ENCODE results near the gene HBA1.
"Not testable (repeated sequence)": the region's sequence is repeated elsewhere in the genome, so short reads cannot be mapped to it uniquely, and the experiment has no call there.

Gene HBA1

DNA sequence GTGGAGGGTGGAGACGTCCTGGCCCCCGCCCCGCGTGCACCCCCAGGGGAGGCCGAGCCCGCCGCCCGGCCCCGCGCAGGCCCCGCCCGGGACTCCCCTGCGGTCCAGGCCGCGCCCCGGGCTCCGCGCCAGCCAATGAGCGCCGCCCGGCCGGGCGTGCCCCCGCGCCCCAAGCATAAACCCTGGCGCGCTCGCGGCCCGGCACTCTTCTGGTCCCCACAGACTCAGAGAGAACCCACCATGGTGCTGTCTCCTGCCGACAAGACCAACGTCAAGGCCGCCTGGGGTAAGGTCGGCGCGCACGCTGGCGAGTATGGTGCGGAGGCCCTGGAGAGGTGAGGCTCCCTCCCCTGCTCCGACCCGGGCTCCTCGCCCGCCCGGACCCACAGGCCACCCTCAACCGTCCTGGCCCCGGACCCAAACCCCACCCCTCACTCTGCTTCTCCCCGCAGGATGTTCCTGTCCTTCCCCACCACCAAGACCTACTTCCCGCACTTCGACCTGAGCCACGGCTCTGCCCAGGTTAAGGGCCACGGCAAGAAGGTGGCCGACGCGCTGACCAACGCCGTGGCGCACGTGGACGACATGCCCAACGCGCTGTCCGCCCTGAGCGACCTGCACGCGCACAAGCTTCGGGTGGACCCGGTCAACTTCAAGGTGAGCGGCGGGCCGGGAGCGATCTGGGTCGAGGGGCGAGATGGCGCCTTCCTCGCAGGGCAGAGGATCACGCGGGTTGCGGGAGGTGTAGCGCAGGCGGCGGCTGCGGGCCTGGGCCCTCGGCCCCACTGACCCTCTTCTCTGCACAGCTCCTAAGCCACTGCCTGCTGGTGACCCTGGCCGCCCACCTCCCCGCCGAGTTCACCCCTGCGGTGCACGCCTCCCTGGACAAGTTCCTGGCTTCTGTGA lies at the start of gene HBA1:
HBA1 (plus strand) TSS at position 204 of the 906 bp plus-strand sequence; CDS start at position 241, 37 bp downstream.
- DNase-seq (ENCODE audit: low read depth, low spot score): not testable (repeated sequence)

DNA sequence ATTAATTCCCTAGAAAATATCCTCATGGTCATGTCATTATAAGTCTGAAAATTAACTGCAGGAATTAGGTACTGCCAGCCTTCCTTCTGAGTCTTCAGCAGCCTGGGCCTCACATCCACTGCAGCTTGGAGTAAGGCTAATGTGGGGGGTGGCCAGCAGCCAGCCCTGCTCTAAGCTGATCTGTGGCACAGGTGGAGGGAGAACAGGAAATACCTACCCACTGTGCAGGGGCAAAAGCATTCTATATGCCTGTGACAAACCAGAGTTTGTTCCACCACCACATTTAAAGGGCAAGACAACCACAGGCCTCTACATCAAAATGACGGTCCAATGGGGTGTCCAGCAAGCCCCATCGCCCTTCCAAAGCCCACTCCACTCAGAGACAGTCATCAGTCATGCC lies 47.4 kb upstream of the HBA1 start:
- DNase-seq (ENCODE audit: low read depth, low spot score): no peak

DNA sequence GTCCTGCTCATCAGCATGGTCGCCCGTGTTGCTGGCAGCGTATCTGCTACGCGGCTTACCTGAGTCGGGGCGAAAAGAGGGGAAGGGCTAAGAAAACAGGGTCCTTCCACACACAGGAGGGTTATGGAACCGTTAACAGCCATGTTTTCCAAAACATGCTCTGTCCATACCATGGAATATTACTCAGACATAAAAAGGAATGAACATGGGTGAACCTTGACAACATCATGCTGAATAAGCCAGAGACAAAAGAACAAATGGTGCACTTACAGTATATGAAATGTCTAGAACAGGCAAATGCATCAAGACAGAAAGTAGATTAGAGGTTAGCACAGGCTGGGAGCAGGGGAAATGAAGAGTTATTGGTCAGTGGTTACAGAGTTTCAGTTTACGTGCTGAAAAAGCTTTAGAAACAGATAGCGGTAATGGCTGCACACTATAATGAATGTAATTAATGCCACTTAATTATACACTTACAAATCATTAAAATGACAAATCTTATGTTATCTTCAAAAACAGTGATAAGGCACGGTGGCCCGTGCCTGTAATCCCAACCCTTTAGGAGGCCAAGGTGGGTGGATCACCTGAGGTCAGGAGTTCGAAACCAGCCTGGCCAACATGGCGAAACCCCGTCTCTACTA lies 45.8 kb upstream of the HBA1 start:
- DNase-seq (ENCODE audit: low read depth, low spot score): no peak

DNA sequence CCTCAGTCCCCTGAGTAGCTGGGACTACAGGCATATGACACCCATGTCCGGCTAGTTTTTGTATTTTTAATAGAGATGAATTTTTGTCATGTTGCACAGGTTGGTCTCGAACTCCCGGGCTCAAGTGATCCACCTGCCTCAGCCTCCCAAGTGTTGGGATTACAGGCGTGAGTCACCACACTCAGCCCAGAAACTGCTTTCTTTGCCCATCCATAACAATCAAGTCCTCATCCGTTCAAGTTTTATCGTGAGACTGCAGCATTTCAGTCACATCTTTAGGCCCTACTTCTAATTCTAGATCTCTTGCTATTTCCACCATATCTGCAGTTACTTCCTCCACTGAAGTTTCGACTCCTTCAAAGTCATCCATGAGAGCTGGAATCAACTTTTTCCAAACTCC lies 44.4 kb upstream of the HBA1 start:
- DNase-seq (ENCODE audit: low read depth, low spot score): no peak

DNA sequence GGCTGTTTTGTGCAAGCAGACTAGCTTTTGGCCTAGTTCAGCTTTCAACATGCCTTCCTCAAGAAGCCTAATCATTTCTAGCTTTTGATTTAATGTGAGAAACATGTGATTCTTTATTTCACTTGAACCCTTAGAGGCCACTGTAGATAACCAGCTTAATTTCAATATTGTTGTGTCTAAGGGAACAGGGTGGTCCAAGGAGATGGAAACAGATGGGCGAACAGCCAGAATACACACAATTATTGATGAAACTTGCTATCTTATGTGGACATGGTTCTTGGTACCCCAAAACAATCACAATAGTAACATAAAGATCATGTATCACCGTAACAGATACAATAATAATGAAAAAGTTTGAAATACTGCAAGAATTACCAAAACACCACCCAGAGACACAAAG lies 42.8 kb upstream of the HBA1 start:
- no peak for DNase-seq (ENCODE audit: low read depth, low spot score)

DNA sequence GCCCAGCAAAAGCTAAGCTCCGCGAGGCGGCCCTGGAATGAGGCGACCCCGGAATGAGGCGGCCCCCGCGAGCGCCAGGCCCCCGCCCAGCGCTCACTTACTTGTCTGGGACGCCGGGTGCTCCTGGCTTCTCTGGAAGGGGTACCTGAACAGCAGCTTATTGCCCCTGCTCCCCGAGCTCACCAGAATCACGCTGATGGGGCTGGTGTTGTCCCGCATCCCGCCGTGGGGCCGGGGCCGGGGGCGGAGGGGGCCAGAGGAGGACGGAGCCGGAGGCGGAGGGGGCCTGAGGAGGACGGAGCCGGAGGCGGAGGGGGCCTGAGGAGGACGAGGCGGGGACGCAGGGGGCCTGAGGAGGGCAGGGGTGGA lies 38.4 kb upstream of the HBA1 start:
- no peak for DNase-seq (ENCODE audit: low read depth, low spot score)

DNA sequence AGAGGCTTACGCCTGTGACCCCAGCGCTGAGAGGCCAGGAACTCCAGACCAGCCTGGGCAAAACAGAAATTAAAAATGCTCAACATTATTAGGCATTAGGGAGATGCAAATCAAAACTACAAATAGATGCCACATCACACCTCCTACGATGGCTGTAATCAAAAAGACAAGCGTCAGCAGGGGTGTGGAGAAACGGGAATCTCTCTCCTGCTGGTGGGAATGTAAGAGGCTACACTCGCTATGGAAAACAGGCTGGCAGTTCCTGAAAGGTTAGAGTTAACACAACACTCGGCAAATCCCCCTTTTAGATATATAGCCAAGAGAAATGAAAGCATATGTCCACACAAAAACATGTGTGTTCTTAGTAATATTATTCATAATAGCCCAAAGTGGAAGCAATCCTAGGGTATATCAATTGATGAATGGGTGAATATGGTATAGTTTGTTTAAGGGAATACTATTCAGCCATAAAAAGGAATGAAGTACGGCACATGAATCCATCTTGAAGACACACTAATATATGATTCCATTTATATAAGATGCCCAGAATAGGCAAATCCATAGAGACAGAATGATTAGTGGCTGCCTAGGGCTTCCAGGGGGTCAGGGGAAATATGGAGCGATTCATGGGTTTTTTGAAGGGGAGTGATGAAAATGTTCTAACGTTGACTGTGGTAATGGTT lies 36.2 kb upstream of the HBA1 start:
- no peak for DNase-seq (ENCODE audit: low read depth, low spot score)

DNA sequence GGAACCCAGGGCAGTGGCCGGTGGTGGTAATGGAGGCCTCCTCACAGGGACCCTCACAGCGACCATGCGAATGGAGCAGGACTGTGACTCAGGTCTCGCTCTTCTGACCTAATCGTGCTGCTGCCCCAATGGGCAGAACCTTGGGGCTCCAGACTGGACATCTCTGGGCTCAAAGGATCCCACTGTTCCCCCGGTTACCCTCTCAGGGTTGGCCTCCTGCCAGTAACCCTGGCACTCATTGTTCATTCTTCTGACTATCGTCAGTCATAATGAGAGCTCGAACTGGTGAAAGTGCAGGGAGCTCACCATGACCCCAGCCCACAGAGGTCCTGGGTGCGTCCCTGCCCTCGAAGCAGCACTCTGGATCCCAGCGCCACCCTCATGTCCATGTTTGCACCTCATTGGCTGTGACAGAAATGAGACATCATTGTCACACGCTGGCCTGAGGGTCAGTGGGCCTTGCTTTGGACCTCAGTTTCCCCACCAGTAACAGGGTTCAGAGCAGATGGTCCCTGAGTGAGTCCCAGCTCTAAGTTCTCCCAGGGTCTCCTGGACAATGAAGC lies 34.0 kb upstream of the HBA1 start:
- DNase-seq (ENCODE audit: low read depth, low spot score): no peak

DNA sequence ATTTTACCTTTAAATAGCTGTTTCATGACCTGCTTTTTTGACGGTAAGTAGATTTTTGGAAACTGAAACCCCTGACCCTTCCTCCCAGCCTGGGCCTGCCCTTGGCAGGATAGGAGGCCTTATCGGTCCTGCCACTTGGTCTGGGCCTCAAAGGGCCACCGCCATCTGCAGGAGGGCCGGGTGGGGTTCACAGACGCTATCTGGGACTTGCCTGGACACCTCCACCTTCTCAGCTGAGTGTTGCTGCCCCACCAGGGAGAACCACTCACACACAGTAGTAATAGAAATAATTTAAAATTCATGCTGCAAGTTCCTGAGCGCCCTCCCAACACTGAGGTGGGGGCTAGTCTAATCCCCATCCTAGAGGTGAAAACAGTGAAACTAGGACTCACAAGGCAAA lies 33.4 kb upstream of the HBA1 start:
- no peak for DNase-seq (ENCODE audit: low read depth, low spot score)

DNA sequence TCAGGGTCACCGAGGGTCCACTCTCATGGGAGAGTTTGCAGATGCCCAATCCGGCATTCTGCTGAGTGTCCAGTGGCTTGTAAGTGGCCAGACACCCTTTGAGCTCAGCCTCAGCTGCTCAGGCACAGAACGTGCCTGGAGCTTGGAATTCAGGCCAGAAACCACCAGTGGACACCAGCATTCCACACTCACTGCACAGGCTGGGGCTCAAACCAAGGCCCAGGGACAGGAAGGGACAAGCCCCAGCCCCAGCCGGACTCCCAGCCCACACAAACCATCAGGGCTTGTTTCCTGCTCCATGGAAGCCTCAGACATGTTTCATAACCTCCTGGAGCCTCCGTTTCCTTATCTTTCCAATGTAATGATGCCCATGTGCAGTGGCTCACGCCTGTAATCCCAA lies 33.0 kb upstream of the HBA1 start:
- DNase-seq (ENCODE audit: low read depth, low spot score): no peak

DNA sequence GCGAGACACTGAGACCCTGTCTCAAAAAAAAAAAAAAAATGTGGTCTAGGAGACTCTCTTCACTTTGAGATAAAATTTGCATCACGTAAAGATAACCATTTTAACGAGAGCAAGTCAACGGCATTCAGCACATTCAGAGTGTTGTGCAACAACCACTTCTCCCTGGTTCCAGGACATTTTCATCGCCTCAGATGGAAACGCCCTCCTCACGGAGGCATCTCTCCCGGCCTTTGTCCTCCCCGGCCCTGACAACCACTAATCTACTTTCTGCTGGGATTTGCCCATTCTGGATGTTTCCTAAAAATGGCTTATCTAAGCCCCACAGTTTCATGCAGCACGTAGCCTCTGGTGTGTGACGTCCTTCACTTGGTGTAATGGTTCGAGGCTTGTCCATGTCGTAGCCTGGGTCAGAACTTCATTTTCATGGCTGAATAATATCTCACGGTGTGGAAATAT lies 31.7 kb upstream of the HBA1 start:
- no peak for DNase-seq (ENCODE audit: low read depth, low spot score)

DNA sequence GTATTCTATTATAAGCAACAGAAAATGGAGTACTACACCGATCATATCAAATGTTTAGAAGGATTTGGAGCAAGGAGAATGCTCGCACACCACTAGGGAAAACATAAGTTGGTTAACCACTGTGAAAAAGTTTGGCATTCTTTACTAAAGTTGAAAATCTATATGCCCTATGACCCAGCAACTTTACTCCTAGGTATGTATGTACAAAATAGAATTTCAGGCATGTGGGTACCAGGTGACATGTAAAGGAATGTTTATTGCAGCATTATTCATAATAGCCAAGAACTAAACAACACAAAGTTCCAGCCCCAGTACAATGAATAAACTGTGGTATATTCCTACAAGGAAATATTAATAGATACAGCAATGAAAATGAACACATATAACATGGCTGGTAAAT lies 29.8 kb upstream of the HBA1 start:
- DNase-seq (ENCODE audit: low read depth, low spot score): no peak

DNA sequence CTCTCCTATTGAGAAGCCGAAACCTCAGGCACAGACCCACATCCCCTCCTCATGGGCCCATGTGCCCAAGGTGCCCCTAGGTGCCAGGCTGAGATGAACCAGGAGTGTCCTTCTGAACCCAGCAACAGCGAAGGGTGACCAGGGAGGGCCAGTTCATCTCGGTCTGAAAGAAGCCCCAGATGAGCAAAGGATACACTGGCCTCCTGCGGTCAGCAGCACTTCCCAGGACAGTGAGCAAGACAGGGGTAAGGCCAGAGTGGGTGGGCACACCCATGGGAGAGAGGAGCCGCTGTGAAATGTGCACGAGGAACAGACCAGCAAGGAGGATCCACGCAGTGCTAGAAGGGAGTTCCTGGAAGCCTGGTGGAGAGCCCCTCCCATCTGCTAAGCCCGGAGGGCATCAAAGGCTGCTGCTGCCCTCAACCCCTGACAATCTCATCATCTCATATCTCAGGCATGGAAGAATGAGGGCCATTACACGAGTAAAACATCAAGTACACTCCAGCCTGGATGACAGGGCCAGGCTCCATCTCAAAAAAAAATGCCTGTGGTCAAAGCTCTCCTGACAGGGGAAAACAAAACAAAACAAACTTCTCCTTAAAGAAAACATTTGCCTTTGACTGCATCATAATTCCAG lies 27.3 kb upstream of the HBA1 start:
- DNase-seq (ENCODE audit: low read depth, low spot score): peak; percentile 17

DNA sequence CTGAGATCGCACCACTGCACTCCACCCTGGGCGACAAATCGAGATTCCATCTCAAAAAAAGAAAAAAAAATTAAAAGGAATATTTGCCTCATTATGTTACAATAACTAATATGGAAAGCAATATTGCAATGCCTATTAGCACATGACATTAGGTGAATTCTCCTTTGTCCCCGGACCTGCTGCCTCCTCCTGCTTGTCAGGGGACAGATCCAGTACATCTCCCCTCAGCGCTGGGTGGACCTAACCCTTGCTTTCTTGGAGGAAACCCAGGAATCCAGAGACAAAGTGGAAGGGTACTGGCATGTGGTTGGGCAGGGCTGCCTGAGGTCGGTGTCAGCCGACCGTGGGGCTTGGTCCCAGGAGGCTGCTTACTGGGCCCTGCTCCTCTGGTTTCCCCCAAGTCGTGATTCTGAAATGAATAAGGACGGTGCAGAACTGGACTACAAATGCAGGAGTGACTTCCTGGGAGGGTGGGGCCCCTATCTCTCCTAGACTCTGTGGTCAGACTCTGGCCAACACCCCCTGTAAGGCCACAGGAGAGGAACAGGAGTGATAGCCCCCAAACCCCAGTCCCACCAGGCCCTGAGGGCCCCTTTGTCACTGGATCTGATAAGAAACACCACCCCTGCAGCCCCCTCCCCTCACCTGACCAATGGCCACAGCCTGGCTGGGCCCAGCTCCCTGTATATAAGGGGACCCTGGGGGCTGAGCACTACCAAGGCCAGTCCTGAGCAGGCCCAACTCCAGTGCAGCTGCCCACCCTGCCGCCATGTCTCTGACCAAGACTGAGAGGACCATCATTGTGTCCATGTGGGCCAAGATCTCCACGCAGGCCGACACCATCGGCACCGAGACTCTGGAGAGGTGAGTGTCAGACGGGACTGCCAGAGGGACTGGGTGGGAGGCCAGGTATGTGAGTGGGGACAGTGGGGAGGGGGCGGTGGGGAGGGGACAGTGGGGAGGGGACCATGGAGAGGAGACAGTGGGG lies 24.0 kb upstream of the HBA1 start, which contains the start of gene HBZ:
HBZ (plus strand) TSS at position 504 of the 988 bp plus-strand sequence; CDS start at position 770, 266 bp downstream.
- no peak for DNase-seq (ENCODE audit: low read depth, low spot score)

DNA sequence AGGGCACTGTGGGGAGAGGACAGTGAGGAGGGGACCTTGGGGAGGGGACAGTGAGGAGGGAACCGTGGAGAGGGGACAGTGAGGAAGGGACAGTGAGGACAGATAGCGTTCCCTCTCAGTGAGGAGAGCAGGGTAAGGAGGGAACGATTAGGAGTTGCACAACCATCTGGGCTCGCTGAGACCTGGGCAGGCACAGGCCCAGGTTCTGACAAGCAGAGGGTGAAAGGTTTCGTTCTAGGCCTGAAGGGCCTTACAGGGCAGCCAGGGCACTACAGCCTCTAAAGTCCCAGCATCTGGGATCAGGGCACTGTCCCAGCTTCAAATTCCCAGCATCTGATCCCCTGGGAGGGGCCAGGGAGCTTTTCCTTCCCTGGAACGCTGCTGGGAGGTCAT lies 23.4 kb upstream of the HBA1 start:
- DNase-seq (ENCODE audit: low read depth, low spot score): not testable (repeated sequence)

DNA sequence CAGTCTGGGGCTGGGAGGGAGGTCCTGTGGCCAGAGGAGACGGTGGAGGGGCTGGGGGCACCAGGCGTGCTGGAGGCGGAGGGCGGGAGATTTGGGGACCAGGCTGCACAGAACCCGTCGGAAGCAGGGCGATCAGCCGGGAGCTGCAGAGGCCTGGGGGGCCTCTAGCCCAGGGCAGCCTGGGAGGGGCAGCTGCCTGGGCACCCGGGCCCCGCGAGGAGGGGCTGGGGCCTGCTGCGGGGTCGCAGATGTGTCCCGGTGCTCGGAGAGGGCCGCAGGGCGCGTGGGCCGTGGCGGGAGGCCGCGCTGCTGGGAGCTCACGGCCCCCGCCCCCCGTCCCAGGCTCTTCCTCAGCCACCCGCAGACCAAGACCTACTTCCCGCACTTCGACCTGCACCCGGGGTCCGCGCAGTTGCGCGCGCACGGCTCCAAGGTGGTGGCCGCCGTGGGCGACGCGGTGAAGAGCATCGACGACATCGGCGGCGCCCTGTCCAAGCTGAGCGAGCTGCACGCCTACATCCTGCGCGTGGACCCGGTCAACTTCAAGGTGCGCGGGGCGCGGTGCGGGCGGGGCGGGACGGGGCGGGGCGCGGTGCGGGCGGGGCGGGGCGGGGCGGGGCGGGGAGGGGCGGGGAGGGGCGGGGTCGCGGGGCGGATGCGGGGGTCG lies 22.8 kb upstream of the HBA1 start:
- DNase-seq (ENCODE audit: low read depth, low spot score): not testable (repeated sequence)

DNA sequence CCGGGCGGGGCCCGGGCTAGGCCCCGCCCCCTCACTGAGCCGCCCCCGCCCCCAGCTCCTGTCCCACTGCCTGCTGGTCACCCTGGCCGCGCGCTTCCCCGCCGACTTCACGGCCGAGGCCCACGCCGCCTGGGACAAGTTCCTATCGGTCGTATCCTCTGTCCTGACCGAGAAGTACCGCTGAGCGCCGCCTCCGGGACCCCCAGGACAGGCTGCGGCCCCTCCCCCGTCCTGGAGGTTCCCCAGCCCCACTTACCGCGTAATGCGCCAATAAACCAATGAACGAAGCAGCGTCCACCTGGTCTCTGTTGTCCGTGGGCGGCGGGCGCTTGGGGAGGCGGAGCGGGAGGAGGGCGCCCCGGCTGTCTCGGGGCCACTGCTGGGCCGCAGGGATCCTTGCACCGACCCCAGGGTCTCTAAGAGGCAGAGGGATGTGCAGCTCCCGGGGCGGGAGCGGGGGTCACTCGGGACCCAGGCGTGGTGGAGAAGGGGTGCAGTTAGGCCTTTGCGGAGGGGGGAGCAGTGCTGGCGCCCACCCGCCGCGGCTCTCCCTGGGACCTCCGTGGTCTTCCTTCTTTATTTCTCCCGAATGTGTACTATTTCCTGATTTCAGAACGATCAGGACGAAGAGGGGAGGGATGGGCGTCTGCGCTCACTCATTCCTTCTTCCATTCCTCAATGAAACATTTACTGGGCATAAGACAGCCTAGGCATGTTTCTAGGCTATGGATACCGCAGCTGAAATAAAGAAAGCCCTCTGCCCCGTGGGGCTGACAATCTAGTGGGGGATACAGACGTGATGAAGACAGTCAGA lies 22.1 kb upstream of the HBA1 start:
- no peak for DNase-seq (ENCODE audit: low read depth, low spot score)

DNA sequence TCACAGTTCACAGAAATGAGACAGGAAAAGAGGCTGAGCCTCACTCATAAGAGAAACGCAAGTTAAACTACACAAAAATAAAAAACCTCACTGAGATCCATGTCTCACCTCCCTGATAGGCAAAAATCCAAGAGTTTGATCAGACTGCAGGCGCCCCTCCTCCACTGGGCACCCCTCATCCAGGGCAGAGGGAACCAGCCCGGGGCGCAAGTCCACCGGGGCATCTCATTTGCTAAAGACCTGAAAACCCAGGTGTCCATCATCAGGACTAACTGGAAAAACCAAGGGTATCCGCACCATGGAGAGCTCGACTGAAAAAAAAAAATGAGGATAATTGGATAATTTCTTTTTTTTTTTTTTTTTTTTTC lies 21.5 kb upstream of the HBA1 start:
- no peak for DNase-seq (ENCODE audit: low read depth, low spot score)
